GM18526 (cell line): Measurements from ENCODE around the gene MRPL52.

Source experiments
- POLR2A ChIP-seq: IDR thresholded peaks from 3 replicates; pipeline ENCODE4 v1.6.1; 2011; ENCODE audit not compliant: insufficient read length; ENCODE audit errors: extremely low read depth

The MRPL52 gene

DNA sequence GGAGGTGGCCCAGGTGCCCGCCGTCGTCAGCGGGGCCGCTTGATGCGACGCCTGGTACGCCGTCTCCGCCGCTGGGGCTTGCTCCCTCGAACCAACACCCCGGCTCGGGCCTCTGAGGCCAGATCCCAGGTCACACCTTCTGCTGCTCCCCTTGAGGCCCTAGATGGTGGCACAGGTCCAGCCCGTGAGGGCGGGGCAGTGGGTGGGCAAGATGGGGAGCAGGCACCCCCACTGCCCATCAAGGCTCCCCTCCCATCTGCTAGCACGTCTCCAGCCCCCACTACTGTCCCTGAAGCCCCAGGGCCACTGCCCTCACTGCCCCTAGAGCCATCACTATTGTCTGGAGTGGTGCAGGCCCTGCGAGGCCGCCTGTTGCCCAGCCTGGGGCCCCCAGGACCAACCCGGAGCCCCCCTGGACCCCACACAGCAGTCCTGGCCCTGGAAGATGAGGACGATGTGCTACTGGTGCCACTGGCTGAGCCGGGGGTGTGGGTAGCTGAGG lies 47.4 kb downstream of the MRPL52 start:
- TF ChIP-seq POLR2A, result no peak

DNA sequence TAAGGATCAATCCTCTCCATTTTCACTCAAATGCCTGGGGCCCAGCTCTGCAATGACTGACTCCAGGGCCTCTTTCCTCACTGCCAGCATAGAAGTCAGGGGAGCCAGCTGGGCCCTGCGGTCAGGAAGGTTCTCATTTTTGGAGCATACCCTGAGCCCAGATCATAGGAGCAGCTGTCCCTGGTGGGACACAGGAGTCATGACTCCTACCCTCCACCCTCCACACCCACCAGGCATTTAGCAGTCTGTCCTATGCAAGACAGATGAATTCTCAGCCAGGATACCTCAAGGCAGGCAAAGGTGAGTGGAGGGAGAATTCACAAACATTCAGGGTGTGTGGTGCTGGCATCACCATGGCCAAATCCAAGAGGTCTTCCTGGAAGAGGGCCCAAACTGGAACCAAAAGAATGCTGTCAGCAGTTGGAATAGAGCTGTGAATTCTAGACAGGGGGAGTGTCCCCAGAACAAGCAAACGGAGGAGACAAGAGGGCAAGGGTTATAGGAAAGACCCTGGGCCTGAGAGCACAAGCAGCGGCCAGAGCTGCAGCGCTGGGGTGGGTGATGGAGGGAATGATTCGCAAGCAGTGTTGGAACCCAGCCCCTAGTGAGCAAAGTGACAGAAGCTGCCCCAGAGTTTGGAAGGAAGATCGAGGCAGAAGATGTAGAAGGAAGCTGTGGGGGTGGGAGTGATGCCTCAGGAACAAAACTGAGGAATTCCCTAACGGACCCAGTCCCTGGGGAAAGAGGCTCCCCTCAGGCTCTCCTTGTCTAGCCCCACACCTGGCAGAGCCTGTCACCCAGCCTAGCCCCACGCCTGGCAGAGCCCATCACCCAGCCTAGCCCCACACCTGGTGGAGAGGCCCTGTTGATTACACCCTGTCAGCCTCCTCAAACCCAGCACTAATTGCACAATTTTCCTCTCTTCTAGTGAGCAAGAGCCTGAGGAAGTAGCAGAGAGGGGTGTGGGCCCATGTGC lies 48.9 kb downstream of the MRPL52 start:
- no peak for TF ChIP-seq POLR2A

DNA sequence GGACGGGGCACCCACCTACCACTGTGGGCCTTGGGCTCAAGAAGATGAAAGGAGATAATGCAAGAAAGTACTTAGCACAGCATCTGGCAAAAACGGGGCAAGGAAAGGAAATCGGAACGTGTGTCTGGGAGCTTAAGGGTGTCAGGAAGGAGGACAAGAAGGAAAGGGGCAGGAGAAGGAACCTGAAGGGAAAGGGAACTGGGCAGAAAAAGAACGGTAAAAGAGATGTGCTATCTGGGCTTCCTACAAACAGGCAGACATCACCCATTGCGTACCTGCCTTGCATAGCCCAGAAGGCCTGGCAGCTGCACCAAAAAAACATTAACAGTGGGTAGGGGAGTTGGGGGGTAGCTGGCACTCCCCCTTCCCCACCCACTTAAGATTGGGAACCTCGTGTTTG lies 52.4 kb downstream of the MRPL52 start:
- no peak for TF ChIP-seq POLR2A

DNA sequence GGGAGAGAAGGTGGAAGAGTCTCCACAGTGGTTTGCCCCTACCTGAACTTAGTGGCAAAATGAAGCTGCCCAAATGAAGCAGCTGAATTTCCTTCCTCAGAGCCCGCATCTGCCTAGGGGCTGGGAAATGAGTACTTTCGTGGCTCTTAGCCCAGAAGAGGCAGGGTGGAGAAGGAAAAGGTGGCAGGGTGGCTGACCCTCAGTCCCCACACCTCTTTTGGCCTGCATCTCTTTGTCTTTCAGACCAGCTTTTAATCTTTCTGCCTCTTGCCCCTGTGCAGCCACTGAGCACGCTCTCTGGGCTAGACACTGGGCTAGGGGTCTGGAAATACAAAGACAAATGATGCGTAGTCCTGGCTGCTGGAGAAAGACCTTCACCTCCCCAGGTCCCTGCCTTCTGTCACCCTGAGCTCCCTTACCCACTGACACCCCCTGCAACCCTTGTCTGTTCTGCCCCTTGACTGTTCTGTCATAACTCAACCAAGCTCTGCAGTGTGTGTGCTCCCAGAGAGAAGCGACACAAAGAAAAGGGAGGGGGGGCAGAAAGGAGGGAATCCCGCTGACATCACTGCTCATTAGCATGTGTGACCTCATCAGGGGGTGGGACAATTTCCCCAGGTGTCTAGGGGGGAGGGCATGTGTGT lies 53.0 kb downstream of the MRPL52 start:
- TF ChIP-seq POLR2A, result no peak

DNA sequence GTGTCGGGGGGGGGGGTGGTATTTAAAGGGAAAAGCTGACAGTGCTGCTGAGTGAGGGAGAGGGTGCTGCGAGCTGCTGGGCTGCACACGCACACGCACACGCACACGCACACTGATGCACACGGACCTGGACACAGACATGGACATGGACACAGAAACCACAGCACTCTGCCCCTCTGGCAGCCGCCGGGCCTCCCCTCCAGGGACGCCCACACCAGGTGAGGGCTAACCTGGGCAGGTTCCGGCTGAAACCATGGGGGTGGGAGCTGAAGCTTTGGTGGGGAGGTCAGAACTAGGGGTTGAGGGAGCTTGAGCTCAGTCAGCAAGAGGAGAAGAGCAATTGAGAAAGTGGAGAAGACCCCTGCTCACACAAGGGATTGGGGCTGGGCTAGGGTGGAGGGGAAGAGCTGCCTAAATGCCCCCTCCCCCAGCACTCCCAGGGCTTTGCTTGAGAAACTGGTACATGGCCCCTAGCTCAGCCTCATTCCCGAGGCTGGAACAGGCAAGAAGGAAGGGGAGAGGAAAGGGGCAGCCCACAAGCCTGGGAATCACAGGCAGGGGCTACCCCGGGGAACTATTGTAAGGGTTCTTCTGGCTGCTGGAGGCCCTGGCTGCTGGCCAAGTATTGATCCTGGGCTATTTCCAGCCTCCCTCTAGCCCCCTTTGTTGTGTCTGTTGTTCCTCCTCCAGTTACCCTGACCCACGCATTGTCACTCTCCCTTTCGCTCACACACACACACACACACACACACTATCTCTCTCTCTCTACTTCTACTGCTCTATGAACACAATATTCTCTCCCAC lies 53.7 kb downstream of the MRPL52 start, which contains the start of gene REM2:
Gene REM2 (plus strand): TSS at position 50 of the 804 bp plus-strand sequence. CDS start 66 bp downstream, at position 116.
- no peak for TF ChIP-seq POLR2A

DNA sequence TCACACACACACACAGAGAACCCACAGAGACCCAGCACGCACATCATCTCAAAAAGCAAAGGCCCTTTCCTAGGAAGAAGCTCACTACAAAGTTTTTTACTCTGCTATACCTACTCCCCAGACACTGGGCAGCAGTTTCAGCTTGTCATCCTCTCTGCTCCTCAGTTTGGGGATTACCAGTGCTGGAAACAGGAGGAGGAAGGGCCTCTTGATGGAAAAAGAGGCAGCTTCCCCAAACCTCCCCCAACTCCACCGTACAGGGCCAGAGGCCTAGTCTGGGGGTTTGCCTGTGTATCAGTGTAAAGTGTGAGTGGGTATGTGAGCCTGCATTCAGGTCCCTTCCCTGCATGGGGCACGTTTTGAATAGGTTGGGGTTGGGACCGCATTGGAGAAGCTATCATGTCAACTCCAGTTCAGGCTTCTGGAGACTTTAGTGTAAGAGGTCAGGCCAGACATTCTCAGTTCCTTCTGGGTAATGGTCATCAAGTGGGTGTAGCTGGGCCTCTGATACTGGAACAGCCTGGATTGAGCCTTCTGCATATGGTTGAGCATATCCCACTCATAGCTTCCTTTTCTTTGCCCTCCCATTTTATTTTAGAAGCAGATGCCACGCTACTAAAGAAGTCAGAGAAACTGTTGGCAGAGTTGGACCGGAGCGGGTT lies 54.5 kb downstream of the MRPL52 start:
- no peak for TF ChIP-seq POLR2A
